ENCODE results near the gene TSPAN15. TPM values are rescaled to one million over a fixed set of nuclear protein-coding genes. Genes with fewer than 3 reads are reported as not detected.

TSPAN15 gene
- total RNA-seq, 1 donor from 2014 or later, result 48.9 TPM

DNA sequence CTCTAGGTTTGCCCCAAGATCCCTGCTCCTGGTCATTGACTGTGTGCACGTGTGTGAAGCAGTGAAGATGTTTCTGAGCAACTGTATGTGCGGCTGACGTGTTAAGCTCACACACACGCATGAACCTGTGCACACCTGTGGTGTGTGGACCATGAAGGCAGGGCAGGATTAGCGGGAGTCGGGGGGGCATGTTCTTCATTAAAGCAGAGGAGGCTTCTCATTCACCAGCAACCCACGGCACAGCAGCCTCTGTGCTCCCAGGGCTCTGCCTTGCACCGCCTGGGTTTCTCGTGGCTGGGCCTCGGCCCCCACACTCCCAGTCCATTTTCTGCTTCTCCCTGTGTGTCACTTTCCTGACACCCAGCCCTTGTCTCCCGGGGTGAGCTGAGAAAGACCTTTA lies 33.7 kb upstream of the TSPAN15 start:
- no peak for DNase-seq (ENCODE audit: low spot score)

DNA sequence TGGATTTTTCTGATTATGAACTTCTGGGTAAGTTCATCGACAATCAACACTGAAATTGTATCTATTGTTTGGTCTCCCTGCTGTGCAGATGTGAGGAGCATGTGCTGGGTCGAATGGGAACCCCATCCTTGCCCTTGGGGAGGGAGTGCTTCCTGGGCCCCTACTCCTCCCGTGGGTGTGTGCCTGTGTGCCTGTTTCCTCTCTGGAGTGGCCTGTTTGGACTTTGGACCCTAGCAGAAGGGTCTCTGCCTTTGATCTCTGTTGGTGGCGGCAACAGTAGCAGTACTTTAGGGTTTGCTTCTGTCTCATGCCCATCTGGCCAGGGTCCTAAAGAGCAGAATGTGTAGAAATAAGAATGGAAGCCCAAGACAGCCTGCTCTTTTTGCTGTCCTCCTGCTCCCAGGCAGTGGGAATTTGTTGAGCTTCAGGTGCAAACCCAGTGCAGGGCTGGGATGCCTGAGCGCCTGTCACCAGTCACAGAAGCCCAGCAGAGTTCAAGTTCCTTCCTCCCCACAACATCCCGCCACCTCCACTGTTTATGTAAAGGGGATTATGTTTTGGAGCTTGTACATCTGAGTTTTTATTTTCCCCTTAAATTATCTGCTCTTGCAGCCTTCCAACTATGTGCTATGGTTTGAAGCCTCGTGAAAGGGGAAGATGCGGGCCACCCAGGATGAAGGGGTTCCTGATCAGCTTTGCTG lies 33.1 kb upstream of the TSPAN15 start:
- DNase-seq (ENCODE audit: low spot score), result no peak

DNA sequence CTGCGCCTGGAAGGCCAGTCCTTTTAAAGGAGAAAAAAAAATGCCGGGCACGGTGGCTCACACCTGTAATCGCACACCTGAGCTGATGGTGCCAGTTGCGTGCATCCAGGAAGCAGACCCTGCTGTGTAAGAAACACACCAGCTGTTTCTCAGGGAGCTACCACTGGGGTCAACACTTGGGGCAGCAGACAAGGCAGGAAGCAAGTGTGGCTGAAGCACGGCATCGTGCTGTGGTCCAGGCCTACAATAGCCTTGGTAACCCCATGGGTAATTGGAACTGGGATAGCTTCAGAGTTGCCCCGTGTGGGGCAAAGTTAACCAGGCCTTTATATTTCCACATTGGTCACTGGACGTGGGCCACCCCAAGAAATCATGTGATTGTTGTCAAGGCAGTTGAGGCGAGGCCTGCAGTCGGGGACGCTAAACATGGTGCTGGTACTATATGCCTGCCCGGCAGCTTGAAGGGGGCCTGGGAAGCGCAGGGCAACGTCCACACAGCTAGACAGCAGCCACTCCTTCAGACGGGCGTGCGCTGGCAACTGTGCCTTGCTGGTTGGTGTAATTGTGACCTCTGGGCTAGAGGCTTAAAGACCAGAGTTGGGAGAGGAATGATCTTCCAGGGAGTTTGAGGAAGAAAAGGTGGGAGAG lies 32.0 kb upstream of the TSPAN15 start:
- no peak for DNase-seq (ENCODE audit: low spot score)

DNA sequence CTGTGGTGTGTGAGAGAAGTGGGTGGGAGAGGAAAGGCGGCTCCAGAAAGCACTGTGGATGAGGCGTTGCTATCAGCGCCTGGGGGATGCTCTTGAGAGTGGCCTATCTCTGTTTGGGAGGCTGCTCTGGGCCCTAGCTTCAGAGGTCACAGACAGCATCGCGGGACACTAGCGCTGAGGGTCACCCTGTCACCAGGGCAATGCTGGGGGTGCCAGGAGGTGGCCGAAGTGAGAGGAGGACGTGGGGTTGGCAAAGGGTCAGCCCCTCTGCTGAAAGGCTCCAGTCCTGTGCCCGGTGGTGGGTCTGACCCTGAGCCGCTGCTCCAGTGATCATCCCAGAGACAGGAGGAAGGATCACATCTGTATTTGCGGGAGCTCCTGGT lies 31.5 kb upstream of the TSPAN15 start:
- no peak for DNase-seq (ENCODE audit: low spot score)

DNA sequence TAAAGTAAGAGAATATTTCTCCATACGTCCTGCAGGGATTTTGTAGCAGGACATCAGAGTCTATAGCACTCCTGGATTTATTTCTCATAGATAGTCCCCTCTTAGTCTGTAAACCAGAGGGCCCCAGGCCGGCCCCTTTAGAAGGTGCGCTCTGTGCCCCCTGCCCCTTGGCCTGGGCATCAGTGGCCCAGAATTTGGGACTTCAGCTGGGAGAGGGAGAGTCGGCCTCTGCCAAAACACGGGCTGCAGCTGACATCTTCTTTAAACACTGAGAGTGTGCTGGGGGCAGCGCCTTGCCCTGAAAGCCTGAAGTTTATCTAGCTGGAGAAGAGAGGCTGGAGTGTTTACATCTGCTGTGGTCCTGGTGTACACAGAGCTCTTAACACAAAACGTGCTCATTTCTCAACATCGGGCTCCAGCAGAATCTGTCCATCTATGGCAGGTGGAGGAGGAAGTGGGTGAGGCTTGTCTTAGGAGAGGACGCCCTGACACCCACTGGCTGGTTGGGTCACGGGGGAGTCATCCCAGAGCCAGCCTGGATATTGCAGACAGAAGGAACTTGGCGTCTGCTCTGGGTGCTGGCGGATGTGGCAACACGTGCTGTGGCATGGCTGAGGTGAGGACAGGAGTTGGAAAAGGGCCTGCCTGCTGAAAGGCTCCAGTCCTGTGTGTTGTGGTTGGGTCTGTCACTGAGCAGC lies 29.5 kb upstream of the TSPAN15 start:
- no peak for DNase-seq (ENCODE audit: low spot score)

DNA sequence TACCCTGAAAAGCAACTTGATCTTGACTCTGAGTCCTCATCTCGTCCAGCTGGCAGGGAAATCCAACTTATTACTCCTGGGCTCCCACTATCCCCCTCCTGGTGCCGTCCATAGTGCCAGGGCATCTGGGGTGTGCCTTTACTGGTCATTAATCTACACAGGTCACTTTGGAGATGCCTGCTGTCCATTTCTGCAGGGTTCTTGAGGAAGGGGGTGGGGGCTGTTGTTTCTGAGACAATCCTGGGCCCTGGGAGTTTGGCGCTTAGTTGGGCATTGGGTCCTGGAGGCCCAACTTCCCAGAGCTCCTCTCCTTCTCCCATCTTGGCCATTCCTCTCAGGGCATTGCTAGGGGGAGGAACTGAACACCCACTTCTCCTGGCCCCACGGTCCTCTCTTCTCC lies 28.6 kb upstream of the TSPAN15 start:
- DNase-seq (ENCODE audit: low spot score), result no peak

DNA sequence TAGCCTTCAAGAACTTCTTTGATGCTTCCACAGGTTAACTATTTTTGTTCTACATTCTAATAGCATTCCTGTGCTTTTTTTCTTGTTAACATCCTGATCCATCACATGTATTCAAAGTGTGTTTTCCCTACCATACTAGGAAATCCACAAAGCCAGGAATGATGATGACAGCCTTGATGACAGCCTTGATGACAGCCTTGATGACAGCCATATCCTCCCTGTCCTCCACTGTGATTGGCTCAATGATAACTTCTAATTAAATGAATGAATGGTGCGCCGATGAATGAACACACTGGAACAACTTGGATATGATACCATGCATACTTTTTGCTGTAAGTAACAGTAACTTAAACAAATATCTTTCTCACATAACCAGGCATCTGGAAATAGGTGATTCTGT lies 26.2 kb upstream of the TSPAN15 start:
- no peak for DNase-seq (ENCODE audit: low spot score)

DNA sequence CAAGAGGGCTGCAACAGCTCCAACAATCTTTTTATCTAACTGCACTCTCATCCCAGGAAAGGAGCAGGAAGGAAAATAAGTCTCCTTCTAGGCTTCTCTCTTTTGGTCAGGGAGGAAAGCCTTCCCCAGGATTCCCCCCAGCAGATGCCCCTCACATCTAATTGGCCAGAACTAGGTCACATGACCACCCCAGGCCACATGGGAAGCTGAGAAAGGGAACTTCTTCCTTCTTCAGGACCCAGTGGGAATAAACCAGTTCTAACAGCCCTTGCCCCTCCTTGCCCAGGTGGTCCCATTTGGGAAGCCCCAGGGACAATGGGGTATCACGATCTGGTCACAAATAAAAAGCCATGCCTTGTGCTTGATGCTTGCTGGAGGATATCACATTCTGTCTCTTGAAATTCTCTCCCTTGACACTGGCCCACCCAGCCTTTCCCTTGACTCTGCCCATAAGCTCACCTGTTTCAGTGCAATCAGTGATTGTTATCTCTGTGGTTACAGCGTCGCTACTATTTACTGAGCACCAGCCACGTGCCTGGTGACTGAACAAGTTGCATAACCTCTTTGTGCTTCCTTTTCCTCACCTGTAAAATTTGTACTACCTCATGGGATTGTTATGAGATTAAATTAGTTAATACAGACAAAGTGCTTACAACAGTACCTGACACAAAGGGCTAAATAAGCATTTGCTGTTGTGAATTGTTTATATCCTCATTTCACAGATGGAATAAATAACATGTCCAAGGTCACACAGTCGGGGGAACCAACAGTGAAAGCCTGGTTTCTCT lies 25.6 kb upstream of the TSPAN15 start:
- peak; percentile 42 for DNase-seq (ENCODE audit: low spot score)

DNA sequence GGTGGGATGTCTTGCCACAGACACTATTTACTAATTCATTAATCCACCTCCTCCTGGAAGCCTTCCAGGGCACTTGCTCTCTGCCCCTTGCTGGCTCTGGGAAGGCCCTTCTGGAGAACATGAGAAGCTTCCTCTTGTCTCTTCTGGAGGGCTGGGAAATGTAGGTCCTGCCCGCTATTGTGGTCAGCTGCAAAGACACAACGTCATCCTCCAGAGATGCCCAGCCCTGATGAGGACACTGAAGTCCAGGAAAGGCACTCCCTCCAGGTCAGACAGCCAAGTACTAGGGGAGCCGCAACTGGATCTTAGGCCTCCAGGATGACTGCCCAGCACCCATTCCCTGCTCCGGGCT lies 24.9 kb upstream of the TSPAN15 start:
- no peak for DNase-seq (ENCODE audit: low spot score)

DNA sequence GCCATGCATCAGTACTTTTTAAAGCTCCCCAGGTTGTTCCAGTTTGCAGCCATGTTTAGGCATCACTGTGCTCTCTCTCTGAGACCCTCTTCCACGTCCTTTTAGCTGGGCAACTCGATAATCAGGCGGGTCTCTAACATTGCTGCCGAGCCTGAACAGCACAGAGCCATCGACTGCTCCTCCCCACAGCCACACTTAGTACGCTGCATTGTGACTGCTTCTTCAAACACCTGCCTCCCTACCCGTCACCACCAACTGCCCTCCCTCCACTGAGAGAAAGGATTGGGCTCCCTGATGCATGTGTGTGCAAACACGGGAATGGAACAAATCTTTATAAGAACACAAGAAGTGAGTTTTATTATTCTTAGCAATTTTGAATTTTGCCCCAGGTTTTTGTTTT lies 23.1 kb upstream of the TSPAN15 start:
- DNase-seq (ENCODE audit: low spot score), result no peak

DNA sequence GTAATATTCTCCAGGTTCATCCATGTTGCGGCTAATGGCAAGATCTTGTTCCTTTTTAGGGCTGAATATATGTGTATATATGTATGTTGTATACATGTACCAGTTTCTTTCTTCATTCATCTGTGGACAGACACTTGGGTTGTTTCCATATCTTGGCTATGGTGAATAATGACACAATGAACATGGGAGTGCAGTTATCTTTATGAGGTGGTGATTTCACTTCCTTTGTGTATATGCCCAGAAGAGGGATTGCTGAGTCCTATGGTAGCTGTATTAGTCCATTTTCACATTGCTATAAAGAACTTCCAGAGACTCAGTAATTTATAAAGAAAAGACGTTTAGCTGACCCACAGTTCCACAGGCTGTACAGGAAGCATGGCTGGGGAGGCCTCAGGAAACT lies 17.1 kb upstream of the TSPAN15 start:
- no peak for DNase-seq (ENCODE audit: low spot score)

DNA sequence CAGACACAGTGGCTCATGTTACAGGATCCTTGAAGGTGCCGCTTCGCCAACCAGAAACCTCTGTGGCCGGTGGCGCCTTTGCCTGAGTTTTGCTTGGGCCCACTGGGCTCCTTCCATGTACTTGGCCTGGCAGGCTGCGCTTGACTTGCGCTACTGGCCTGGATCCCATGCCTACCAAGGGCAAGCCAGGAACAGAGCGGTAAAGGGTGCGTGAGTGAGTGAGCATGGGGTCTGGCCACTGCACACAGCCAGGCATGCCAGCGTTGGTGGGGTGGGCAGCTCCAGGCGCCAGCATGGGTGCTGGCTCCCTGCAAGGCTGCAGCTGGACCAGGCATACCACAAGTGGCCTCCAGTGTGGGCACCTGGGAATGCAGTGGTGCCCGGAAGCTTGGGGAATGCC lies 16.3 kb upstream of the TSPAN15 start:
- no peak for DNase-seq (ENCODE audit: low spot score)

DNA sequence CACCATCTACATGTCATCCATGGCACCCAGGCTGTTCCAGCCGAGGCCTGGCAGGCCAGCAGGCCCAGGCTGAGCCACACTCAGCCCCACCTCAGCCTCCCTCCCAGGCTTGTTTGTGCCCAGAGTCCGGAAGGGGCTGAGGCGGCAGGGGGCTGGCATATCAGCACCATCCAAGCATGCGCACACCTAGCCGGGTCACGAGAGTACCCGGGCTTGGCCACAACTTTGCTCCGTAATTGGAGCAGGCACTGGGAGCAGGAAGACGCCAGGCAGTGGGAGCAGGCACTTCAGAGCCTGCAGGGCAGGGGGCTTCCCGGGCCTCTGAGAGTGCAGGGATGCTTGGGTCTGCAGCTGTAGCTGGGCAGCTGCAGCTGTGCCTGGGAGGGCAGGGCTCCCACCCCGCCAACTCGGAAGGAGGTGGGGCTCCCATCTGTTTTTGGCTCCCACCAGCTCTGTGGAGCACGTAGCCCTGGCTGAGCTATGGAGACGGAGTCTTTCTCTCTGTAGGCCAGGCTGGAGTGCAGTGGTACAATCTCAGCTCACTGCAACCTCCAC lies 15.2 kb upstream of the TSPAN15 start:
- no peak for DNase-seq (ENCODE audit: low spot score)

DNA sequence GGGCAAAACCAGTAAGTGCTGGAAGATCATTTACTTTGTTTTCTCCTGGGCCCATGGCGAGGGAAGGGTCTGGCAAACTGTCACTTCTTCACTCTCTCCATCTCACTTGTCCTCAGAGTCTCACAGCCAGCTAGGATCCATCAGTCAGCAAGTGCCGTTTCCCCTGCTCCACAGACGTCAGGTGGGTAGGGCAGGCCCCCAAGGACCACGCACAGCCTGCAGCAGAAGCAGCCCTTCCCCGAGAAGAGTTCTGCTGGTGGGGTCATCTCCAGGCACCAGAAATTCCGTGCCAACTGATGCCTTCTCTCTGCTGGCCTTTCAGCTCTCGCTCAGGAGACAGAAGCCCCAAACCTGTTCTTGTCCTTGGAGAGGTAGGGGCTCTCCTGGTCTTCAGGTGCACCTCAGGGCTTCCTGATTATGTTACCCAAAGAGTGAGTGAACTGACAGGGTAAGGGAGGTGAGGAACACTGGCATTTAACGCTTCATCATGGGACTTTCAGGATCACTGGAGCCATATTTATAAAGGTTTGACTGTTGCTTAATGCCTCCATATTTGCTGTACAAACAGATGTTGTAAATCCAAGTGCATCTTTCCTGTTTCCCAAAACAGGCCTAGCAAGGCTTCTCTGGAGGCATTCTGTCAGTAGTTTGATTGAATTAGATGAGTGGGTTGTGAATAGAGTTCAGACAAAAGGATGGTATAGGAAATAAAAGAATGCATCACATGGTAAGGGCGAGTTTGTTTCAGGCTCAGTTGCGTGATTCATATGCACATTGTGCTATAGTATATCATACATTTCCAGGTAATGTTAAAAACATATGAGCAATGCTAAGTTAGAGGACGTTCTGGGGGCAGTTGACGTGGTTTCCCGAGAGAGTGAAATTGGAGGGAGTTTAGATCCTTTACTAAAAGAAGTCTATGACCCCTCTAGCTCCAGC lies 13.7 kb upstream of the TSPAN15 start:
- DNase-seq (ENCODE audit: low spot score), result no peak

DNA sequence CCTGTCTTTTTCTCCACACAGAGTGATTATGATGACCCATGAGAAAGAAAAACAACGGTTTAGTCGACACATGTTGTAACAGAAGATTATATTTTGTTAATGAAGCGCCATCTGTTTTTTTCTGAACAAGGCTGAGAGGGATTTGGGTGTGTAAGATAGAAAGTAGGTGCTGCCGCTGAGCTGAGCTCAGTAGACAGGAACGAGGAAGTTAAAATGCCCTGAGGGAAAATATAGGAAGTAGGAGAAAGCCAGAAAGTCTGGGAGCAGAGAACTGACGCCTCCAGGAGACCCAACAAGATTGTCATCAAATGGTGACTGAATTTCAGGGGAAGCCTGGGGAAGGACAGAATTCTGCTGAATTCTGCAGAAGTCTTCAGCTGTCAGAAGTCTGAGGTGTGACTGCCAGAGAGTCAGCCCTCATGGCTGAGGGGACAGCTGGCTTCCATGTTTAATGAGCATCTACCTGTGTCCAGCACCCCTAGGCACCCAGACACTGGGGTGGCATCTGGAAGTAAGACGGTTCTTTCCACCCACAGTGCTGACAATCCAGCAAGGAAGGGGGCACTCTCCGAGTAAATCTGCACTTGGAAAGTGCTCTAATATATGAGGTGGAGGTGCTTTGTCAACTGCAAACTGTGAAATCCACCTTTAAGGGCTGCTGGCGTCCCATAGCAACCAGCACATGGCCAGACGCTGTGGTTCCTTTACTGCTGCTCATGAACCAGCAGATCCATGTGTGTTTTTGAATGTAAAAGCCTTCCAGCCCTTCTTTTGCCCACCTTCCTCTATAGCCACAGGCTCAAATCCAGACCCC lies 12.5 kb upstream of the TSPAN15 start:
- DNase-seq (ENCODE audit: low spot score), result peak; percentile 79

DNA sequence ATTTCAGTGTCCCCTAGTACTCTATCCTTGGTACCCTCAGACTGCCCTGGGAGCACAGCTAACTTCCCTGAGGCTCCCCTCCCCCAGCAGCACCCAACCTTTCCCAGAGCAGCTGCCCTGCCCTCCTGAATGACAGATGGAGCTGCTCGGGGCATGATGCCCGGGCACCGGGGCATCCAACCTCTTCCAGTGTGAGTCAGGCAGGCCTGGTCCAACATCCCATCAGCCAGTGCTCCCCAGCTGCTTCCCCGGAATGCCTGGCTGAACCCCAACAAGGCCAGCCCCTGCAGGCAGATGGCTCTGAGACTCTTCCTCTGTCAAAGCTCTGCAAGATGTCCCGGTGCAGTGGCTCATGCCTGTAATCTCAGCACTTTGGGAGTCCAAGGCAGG lies 11.9 kb upstream of the TSPAN15 start:
- DNase-seq (ENCODE audit: low spot score), result no peak

DNA sequence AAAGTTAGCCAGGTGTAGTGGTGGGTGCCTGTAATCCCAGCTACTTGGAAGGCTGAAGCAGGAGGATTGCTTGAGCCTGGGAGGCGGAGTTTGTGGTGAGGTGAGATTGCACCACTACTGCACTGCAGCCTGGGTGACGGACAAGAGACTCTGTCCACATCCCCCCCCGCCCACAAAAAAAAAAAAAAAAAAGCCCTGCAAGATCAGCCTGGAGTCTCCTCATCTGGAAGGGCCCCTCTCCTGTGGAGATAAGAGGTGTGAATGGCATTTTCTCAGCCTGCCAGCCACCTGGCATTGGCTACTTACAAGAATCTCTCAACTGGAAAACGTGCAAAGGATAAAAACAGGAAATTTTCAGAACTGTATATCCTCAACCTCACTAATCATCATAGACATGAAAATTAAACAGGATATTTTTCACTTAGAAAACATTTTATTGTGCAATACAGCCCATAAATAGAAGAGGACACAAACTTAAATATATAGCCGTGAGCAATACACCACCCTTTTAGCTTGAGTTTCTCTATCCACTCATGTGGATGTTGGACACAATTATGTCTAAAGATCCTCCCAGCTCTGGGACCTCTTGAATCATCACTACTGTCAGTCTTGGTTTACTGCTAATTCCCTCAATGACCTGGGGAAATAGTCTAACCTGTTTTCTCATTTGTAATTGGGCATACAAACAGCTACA lies 11.3 kb upstream of the TSPAN15 start:
- DNase-seq (ENCODE audit: low spot score), result peak; percentile 52

DNA sequence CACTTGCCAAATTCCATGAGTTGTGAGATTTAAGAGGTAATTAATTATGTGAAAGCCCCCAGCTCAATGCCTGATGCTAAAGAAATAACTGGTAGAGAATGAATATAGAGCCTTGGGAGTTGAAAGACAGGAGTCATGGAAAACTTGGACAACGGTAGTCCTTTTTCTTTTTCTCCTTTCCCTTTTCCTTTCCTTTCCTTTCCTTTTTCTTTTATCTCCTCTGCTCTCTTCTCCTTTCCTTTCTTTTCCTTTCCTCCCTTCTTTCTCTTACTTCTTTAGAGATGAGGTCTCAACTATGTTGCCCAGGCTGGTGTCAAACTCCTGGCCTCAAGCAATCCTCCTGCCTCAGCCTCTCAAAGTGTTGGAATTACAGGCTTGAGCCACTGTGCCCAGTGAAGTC lies 7.9 kb upstream of the TSPAN15 start:
- no peak for DNase-seq (ENCODE audit: low spot score)

DNA sequence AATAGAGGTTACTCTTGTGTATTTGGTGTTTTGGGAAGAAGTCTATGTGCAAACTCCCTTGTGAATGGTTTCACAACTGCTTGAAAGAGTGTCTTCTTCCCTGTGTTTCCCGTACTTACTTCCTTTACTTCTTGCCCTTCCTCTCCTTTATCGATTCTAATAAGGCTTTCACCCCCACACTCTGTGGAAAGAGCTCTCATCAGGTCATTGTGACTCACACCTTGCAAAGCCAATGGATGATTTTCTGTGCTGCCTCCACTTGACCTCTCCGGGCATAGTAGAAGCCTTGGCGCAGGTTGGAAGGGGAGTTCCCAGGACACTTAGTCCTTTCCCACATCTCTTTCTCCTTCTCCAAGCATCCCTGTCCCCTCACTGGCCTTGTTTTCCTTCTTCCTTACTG lies 6.2 kb upstream of the TSPAN15 start:
- no peak for DNase-seq (ENCODE audit: low spot score)
